GM21447 (cell line): ENCODE results near the gene ITGBL1.

Source experiments
- ATAC-seq: cut with Tn5 transposase; IDR thresholded peaks from one replicate; pipeline ENCODE4 v1.9.1; 2021; ENCODE audit not compliant: unreplicated experiment

The ITGBL1 gene

DNA sequence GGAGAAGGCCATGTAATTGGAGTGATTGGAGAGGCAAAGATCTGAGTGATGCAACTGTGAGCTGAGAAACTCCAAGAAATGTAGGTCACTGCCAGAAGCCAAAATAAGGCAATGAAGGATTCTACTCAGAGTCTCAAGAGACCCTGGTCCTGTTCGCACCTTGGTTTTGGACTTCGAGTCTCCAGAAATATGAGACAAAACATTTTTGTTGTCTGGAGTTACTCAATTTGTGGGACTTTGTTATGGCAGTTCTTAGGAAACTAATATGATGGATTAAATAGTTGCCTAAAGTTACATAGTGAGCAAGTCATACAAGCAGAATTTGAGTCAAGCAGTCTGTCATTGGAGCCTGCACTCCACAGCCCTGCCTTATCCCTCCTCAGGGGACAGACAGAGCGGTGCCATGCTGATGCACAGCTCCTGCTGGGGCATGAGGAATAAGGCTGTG lies 104.2 kb downstream of the ITGBL1 start:
- no peak for ATAC-seq

DNA sequence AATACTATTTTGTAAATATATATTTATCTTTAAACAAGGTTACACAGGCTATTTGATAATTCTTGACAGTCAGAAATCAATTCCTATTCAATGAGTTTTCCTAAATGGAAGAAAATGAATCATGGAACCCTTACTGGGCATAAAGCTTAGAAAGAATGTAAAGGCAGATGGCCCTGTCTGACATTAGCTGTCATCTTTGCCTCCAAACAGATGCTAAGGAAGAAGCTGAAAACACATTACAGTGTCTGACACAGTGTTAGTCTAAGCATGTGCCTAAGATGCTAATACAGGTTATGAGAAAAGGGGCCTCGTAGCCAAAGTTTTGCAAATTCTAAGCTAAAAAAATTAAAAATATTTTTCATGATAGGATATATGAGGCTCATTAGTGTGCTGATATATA lies 112.8 kb downstream of the ITGBL1 start:
- no peak for ATAC-seq

DNA sequence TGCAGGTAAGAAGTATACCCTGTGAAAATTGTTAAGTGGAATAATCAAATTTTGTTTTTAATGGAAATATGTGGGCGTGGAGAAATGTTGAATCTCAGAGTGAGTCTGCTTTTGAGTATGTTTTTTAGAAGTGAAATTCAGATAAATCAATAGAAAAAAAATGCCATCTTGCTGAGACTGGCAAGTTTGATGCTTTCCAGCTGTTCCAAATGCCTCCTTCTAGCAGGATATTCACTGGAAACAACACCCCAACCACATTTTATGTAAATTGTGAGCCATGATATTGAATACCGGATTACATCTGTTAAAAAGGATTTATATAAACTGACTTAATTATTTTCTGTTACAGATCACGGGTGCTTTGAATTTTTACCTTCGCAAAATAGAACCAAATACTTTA lies 115.4 kb downstream of the ITGBL1 start:
- no peak for ATAC-seq

DNA sequence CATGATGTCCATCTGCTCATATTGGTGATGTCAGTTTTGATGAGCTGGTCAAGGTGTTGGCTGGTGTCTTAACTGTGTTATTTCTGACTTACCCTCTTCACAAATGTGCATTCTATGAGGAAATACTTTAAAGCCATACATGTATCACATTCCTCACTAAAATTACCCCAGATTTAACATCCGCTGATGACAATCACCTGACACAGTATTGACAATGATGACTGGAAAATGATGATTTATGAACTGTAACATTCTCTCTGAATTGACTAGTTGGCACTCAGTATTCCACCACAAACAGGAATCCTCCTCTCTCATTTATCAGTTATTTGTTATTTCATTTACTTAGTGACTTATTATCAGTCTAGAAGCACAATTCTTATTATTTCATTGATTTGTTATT lies 117.3 kb downstream of the ITGBL1 start:
- no peak for ATAC-seq

DNA sequence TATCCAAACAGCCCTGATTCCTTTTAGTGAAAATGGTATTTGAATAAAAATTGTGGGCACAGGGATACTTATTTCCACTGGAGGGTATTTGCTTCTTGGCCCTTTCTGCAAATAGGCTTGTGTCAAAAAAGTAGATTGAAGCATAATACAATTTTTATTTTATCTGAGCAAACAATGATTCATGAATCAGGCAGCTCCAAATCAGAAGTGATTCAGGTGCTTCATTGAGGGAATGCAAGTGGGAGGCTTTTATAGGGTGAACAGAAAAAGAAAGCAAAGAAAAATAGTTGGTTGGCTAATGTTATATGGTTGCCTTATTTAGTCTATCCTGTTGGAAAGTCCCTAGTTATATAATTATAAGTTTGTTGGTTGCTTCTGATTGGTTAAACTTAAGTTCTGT lies 117.9 kb downstream of the ITGBL1 start:
- no peak for ATAC-seq

- no peak for ATAC-seq
Measured at GRCh38 chr13:101572456-101572855, 120.0 kb downstream of the ITGBL1 start.

DNA sequence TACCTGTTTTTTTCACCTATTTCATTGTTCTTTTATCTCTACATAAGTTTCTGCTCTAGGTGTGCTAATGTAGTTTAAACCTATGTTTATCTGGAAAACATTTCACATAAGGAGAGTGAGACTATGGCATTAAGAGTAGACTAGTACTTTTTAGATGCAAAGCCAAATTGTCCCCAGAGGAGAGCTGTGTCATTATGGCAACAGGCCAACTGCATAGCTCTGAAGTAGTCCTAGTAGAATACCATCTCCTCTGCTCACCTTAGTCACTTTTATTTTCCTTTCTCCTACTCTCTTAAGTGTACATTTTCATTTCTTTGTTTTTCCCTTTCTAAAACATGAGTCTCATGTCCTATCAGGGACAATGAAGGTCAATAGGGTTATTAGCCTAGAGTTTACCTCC lies 123.1 kb downstream of the ITGBL1 start:
- no peak for ATAC-seq

- ATAC-seq, result no peak
Measured at GRCh38 chr13:101576455-101576854, 124.0 kb downstream of the ITGBL1 start.

GRCh38 chr13:101576977-101577376 lies 124.5 kb downstream of the ITGBL1 start:
- ATAC-seq, result no peak

DNA sequence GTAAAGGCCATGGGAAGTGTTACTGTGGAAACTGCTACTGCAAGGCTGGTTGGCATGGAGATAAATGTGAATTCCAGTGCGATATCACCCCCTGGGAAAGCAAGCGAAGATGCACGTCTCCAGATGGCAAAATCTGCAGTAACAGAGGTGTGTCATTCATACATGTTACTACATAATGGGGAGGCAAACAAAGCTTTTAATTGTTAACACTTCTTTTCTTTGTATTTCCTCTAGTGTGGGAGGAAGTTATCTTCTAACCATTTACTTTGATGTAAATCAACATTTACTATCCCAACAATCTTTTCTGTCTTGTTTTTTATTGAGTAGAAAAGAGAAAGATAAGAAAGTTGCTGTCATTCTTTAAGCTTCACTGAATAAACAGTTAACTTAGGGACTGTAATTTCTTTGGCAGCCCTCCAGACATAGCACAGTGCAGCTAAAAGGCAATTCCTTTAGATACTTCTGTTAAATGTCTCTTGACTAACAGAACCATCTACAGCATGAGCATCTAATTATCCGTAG lies 126.9 kb downstream of the ITGBL1 start:
- no peak for ATAC-seq

DNA sequence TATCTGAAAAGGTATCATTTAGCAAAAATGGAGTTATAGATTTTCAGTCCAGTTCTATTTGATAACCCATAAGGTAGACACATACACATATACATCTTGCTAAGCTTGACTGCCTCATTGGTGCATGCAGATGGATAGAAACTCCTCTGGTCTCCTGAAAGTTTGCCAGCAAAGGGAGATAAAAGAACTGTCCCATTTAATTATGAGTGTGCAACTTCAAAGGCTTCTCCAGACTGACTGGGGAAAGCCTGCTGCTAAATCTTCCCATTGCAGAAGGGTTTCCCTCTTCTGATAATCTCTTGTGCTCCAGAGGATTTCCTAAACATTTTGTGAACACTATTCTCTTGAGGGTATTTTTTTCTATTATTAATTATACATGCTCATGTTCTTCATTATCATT lies 131.9 kb downstream of the ITGBL1 start:
- no peak for ATAC-seq

DNA sequence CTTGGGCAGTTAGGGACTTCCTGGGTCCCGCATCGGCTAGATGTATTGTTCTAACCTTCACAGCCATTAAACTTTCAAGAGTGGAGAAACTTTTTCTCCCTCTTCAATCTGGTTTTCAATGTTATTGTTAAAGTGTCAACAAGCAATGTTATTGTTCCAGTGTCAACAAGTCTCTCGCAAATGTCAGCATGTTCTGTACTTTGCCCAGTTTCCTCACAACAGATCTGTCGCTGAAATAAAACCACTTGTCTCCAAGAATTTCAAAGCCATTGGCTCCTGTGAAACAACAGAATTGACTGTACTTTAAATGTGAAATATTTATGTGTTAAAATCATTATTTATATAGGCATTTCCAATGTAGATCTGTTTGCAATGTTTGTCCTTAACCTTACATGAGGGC lies 138.0 kb downstream of the ITGBL1 start:
- no peak for ATAC-seq

DNA sequence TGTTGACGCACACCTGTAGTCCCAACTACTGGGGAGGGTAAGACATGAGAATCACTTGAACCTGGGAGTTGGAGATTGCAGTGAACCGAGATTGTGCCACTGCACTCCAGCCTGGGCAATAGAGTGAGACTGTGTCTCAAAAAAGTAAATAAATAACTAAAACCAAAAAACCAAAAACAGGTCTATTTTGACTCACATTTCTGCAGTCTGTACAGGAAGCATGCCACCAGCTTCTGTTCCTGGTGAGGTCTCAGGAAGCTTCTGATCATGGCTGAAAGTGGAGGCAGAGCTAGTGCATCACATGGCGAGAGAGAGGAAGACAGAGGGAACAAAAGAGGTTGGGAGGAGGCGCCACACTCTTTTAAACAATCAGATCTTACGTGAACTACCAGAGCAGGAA lies 142.5 kb downstream of the ITGBL1 start:
- no peak for ATAC-seq

DNA sequence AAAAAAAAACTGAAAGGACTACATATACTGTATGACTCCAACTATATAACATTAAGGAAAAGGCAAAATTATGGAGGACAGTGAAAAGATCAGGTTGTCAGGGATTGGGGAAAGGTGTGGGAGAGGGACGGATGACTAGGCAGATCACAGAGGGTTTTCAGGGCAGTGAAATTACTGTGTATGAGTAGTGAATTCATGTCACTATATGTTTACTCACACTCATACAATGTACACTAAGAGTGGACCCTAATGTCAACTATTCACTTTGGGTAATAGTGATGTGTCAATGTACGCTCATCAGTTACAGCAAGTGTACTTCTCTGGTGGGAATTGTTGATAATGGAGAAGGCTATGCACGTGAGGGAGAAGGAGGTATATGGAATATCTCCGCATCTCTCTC lies 144.3 kb downstream of the ITGBL1 start:
- ATAC-seq, result no peak

DNA sequence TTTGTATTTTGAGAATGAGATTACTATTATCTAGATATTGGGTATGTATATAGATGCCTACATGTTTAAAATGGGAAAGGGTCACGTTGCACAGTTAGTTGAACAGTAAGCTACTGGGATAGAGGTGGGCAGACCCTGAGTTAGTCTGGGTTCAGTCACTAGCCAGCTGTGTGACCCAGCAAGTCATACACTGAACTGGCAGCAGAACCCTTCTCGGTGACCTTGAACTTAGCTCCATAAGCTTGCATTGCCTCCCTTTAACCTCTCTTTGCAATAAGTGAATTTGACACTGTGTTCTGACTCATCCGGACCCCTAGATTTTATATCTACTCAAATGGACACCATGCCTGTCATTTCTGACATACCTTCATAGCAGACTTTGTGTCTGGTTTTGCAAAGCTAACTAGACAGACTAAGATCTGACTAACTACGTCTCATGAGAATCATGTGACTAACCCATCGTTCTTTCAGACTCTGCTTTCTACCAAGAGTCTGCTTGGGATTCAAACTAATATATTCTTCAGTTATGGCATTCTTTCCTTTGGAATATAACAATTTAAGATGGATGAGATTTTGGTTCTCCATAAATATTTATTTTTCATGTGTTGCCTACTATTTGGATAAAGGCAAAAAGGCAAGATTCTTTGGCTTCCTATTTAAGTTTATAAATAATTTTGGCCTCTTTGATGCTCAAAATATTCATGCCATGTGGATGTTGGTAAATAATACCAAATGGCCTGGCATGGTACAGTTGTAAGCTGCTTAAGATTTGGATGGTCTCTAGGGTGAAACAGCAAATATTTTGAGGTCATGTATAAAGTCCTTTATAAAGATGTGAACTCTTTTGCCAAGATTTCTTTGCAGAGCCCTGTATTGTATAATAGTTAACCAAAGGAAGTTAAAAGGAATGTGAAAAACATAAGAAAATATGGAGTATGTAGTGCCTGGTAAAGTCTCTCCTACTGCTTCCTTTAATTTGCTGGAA lies 159.3 kb downstream of the ITGBL1 start:
- ATAC-seq, result no peak

DNA sequence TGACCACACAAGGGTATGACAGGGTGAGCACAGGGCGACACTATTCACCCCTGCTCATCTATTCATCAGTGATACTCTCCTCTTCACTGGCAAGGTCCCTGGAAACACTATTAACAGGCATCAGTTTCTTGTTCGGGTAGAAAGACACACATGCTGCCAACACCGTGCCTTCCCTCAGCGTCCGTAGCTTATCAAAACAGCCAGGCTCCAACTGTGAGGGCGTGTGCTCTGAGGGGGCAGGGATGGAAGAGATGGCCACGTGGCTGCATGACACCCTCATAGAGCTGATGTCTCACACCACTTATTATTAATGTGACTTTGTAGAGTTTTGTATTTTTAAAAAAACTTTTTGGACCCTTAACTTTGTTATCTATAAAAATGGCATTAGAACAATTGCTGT lies 160.3 kb downstream of the ITGBL1 start:
- ATAC-seq, result no peak

GRCh38 chr13:101614491-101614890 lies 162.0 kb downstream of the ITGBL1 start:
- ATAC-seq, result no peak

GRCh38 chr13:101618440-101619187 lies 166.1 kb downstream of the ITGBL1 start:
- no peak for ATAC-seq

GRCh38 chr13:101621099-101621498 lies 168.6 kb downstream of the ITGBL1 start:
- no peak for ATAC-seq

- no peak for ATAC-seq
Measured at GRCh38 chr13:101623470-101624209, 171.2 kb downstream of the ITGBL1 start.
